IPS-20b (cell line): ENCODE data around the gene FBXL12.
"Not testable (repeated sequence)": the region's sequence is repeated elsewhere in the genome, so short reads cannot be mapped to it uniquely, and the experiment has no call there.

Experiments
- H3K27ac ChIP-seq: one replicate; pipeline ENCODE4 v1.5.1; 2013; ENCODE audit warnings: low read length
- H3K27me3 ChIP-seq: 2 replicates; pipeline ENCODE4 v1.6.1; 2013; ENCODE audit warnings: mild to moderate bottlenecking, low read length, inconsistent platforms; ENCODE audit not compliant: insufficient read depth
- H3K36me3 ChIP-seq: 2 replicates; pipeline ENCODE4 v1.6.1; 2013; ENCODE audit warnings: low read depth, mild to moderate bottlenecking, inconsistent platforms, low read length, moderate library complexity; ENCODE audit not compliant: insufficient read depth
- H3K4me1 ChIP-seq: 2 replicates; pipeline ENCODE4 v1.6.1; 2013; ENCODE audit warnings: mild to moderate bottlenecking, control low read depth, inconsistent platforms, low read length, moderate library complexity; ENCODE audit not compliant: insufficient read depth
- H3K4me3 ChIP-seq: 2 replicates; pipeline ENCODE4 v1.5.1; 2013; ENCODE audit warnings: mild to moderate bottlenecking, low read length, inconsistent platforms
- H3K9ac ChIP-seq: 2 replicates; pipeline ENCODE4 v1.6.1; 2013; ENCODE audit warnings: low read depth, mild to moderate bottlenecking, inconsistent platforms, low read length, moderate library complexity
- H3K9me3 ChIP-seq: 2 replicates; pipeline ENCODE4 v1.6.1; 2013; ENCODE audit warnings: mild to moderate bottlenecking, low read depth, low read length, inconsistent platforms; ENCODE audit not compliant: insufficient read depth

The FBXL12 gene

GRCh38 chr19:9808855-9809824 lies 9.7 kb downstream of the FBXL12 start:
- H3K27ac ChIP-seq, result no peak overlapping the region
- no peaks in the 10 kb centered on the region for H3K4me1 ChIP-seq
- peaks cover 43% of the 10 kb centered on the region for H3K36me3 ChIP-seq
- H3K27me3 ChIP-seq, result no peaks in the 10 kb centered on the region
- H3K9ac ChIP-seq, result no peak overlapping the region
- no peak overlapping the region for H3K4me3 ChIP-seq
- H3K9me3 ChIP-seq, result no peaks in the 10 kb centered on the region

GRCh38 chr19:9806803-9807202 lies 12.1 kb downstream of the FBXL12 start:
- Histone ChIP-seq H3K9ac (no peak overlapping the region), H3K9me3 (no peaks in the 10 kb centered on the region), H3K4me1 (no peaks in the 10 kb centered on the region), H3K36me3 (peaks cover 38% of the 10 kb centered on the region), H3K27ac (no peak overlapping the region), H3K27me3 (no peaks in the 10 kb centered on the region), H3K4me3 (no peak overlapping the region)

GRCh38 chr19:9801976-9802375 lies 16.9 kb downstream of the FBXL12 start:
- Histone ChIP-seq H3K4me3 (no peak overlapping the region), H3K36me3 (0 out of 2 replicates have a peak, but pooled peaks cover 3% of the 10 kb centered on the region), H3K27ac (no peak overlapping the region), H3K9me3 (no peaks in the 10 kb centered on the region), H3K27me3 (no peaks in the 10 kb centered on the region), H3K9ac (no peak overlapping the region), H3K4me1 (no peaks in the 10 kb centered on the region)

GRCh38 chr19:9799162-9799561 lies 19.7 kb downstream of the FBXL12 start:
- H3K9ac ChIP-seq, result no peak overlapping the region
- no peaks in the 10 kb centered on the region for H3K36me3 ChIP-seq
- no peaks in the 10 kb centered on the region for H3K27me3 ChIP-seq
- no peak overlapping the region for H3K27ac ChIP-seq
- H3K9me3 ChIP-seq, result no peaks in the 10 kb centered on the region
- H3K4me3 ChIP-seq, result no peak overlapping the region
- H3K4me1 ChIP-seq, result no peaks in the 10 kb centered on the region

GRCh38 chr19:9797871-9798270 lies 21.0 kb downstream of the FBXL12 start:
- H3K27me3 ChIP-seq, result no peaks in the 10 kb centered on the region
- no peak overlapping the region for H3K9ac ChIP-seq
- H3K4me3 ChIP-seq, result no peak overlapping the region
- no peaks in the 10 kb centered on the region for H3K36me3 ChIP-seq
- no peak overlapping the region for H3K27ac ChIP-seq
- no peaks in the 10 kb centered on the region for H3K9me3 ChIP-seq
- no peaks in the 10 kb centered on the region for H3K4me1 ChIP-seq

GRCh38 chr19:9796113-9796773 lies 22.6 kb downstream of the FBXL12 start:
- no peak overlapping the region for H3K27ac ChIP-seq
- H3K9ac ChIP-seq, result no peak overlapping the region
- no peaks in the 10 kb centered on the region for H3K4me1 ChIP-seq
- H3K27me3 ChIP-seq, result no peaks in the 10 kb centered on the region
- no peaks in the 10 kb centered on the region for H3K36me3 ChIP-seq
- no peaks in the 10 kb centered on the region for H3K9me3 ChIP-seq
- H3K4me3 ChIP-seq, result no peak overlapping the region

- no peaks in the 10 kb centered on the region for H3K9me3 ChIP-seq
- H3K36me3 ChIP-seq, result no peaks in the 10 kb centered on the region
- peak overlapping the region; percentile 64 for H3K27ac ChIP-seq
- peak overlapping the region; percentile 83; the same call in 1 of the 2 replicates for H3K9ac ChIP-seq
- H3K4me3 ChIP-seq, result peak overlapping the region; percentile 76
- H3K27me3 ChIP-seq, result no peaks in the 10 kb centered on the region
- H3K4me1 ChIP-seq, result no peaks in the 10 kb centered on the region
These were observed 25.7 kb downstream of the FBXL12 start for GRCh38 chr19:9793071-9793591.

- H3K27ac ChIP-seq, result peak overlapping the region; percentile 64
- no peaks in the 10 kb centered on the region for H3K4me1 ChIP-seq
- no peaks in the 10 kb centered on the region for H3K27me3 ChIP-seq
- no peaks in the 10 kb centered on the region for H3K9me3 ChIP-seq
- H3K36me3 ChIP-seq, result no peaks in the 10 kb centered on the region
- peak overlapping the region; percentile 76 for H3K4me3 ChIP-seq
- peak overlapping the region; percentile 83; the same call in 1 of the 2 replicates for H3K9ac ChIP-seq
These were observed 26.4 kb downstream of the FBXL12 start for GRCh38 chr19:9792206-9793070.

GRCh38 chr19:9791552-9792205 lies 27.2 kb downstream of the FBXL12 start:
- H3K4me1 ChIP-seq, result no peaks in the 10 kb centered on the region
- H3K27me3 ChIP-seq, result no peaks in the 10 kb centered on the region
- H3K9me3 ChIP-seq, result no peaks in the 10 kb centered on the region
- no peak overlapping the region for H3K27ac ChIP-seq
- H3K9ac ChIP-seq, result peak overlapping the region; percentile 42; the same call in 1 of the 2 replicates
- H3K36me3 ChIP-seq, result no peaks in the 10 kb centered on the region
- peak overlapping the region; percentile 76 for H3K4me3 ChIP-seq

GRCh38 chr19:9791073-9791367 lies 27.9 kb downstream of the FBXL12 start:
- not testable (repeated sequence) for H3K4me1 ChIP-seq, H3K9ac ChIP-seq, H3K9me3 ChIP-seq, H3K27me3 ChIP-seq, H3K27ac ChIP-seq, H3K36me3 ChIP-seq
- H3K4me3 ChIP-seq, result peak overlapping the region; percentile 55

GRCh38 chr19:9789579-9789978 lies 29.3 kb downstream of the FBXL12 start:
- not testable (repeated sequence) for H3K27ac ChIP-seq, H3K36me3 ChIP-seq, H3K9ac ChIP-seq, H3K27me3 ChIP-seq, H3K4me1 ChIP-seq, H3K4me3 ChIP-seq, H3K9me3 ChIP-seq
